ENCODE data around the gene RAP2B.

The RAP2B gene

DNA sequence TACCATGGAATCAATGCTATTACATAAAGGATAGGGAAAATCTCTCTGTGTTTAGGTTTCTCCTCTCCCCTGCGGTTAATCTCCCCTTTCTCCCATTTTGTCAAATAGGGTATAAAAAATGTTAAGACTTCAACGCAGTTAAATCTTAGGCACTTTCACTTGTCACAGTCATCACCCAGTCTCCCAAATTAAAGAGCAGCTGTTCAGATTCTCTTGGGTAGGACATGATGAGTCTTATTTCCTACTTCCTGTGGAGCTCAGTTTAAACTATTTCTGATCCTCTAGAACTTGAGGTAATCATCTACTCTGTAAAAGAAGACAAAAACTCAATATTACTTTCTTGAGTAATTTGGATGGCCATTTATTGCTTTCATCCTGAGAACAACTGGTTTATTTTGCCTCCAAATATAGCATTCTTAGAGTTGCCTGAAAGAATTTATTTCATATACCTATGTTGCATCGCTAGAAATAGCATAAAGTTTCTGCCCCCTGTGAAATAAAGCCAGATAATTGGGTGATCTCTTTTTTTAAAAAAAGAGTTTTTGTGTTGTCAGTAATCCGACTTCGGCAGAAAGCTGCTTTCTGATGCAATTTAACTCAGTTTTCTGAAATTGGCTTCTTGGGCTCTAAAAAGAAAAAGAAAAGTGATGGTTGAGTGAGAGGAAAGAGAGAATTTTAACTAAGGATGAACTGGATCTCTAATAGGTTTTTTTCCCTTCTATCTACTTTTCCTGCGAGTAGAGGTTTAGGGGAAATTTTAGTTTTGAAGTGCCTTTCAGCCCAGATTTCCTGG lies 20.7 kb downstream of the RAP2B start:
- TF ChIP-seq FOXP2 (optimal IDR thresholded peaks at IDR 0.05; ENCODE audit: borderline replicate concordance, extremely low read depth, extremely low read length, insufficient read depth) = no peak
- TF ChIP-seq TAF1 (IDR thresholded peaks at IDR 0.05; ENCODE audit: borderline replicate concordance, insufficient read depth, low read length) = no peak
- TF ChIP-seq SIN3A (IDR thresholded peaks at IDR 0.05; ENCODE audit: borderline replicate concordance, insufficient read depth, low read length) = no peak
- no peak for TF ChIP-seq POLR2AphosphoS5 (IDR thresholded peaks at IDR 0.05; ENCODE audit: low read depth, low read length)
- TF ChIP-seq, protein P1, sequence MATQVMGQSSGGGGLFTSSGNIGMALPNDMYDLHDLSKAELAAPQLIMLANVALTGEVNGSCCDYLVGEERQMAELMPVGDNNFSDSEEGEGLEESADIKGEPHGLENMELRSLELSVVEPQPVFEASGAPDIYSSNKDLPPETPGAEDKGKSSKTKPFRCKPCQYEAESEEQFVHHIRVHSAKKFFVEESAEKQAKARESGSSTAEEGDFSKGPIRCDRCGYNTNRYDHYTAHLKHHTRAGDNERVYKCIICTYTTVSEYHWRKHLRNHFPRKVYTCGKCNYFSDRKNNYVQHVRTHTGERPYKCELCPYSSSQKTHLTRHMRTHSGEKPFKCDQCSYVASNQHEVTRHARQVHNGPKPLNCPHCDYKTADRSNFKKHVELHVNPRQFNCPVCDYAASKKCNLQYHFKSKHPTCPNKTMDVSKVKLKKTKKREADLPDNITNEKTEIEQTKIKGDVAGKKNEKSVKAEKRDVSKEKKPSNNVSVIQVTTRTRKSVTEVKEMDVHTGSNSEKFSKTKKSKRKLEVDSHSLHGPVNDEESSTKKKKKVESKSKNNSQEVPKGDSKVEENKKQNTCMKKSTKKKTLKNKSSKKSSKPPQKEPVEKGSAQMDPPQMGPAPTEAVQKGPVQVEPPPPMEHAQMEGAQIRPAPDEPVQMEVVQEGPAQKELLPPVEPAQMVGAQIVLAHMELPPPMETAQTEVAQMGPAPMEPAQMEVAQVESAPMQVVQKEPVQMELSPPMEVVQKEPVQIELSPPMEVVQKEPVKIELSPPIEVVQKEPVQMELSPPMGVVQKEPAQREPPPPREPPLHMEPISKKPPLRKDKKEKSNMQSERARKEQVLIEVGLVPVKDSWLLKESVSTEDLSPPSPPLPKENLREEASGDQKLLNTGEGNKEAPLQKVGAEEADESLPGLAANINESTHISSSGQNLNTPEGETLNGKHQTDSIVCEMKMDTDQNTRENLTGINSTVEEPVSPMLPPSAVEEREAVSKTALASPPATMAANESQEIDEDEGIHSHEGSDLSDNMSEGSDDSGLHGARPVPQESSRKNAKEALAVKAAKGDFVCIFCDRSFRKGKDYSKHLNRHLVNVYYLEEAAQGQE (IDR thresholded peaks at IDR 0.05; ENCODE audit: insufficient read depth in 1 of 2, low read depth in 2 of 2, low read length in 2 of 2) = no peak

DNA sequence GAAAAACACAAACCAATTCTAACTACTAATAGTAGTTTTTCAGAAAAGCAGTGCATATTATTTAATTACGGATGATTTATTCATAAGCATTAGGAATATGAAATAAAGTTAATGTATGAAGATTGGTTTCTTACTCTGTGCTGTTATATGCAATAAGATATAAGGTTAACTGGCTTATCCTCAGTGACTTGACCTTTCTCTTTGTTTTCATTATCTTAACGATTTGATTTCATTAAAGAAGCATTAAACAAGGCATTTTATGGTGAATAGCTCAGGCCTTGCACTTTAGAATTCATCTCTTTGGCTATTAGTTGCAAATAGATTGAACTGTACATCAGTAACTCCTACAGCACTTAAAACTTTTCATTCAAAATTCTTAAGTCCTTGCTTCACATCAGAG lies 28.9 kb downstream of the RAP2B start:
- TF ChIP-seq FOXP2 (optimal IDR thresholded peaks at IDR 0.05; ENCODE audit: borderline replicate concordance, extremely low read depth, extremely low read length, insufficient read depth) = no peak
- TF ChIP-seq SIN3A (IDR thresholded peaks at IDR 0.05; ENCODE audit: borderline replicate concordance, insufficient read depth, low read length) = no peak
- no peak for TF ChIP-seq TAF1 (IDR thresholded peaks at IDR 0.05; ENCODE audit: borderline replicate concordance, insufficient read depth, low read length)
- no peak for TF ChIP-seq POLR2AphosphoS5 (IDR thresholded peaks at IDR 0.05; ENCODE audit: low read depth, low read length)
- TF ChIP-seq, protein P1 (IDR thresholded peaks at IDR 0.05; ENCODE audit: insufficient read depth in 1 of 2, low read depth in 2 of 2, low read length in 2 of 2) = no peak

DNA sequence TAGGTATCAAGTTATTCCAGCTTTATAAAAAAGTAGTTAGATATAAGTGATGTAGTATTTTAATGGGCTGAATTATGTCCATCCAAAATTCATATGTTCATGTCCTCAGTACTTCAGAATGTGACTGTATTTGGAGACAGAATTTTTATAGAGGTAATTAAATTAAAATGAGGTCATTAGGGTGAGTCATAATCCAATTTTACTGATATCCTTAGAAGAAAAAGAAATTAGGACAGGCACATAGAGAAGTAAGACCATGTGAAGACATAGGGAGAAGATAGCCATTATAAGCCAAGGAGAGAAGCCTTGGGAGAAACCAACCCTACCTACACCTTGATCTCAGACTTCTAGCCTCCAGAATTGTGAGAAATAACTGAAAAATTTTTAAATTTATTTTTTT lies 30.3 kb downstream of the RAP2B start:
- TF ChIP-seq TAF1 (IDR thresholded peaks at IDR 0.05; ENCODE audit: borderline replicate concordance, insufficient read depth, low read length) (no peak), FOXP2 (optimal IDR thresholded peaks at IDR 0.05; ENCODE audit: borderline replicate concordance, extremely low read depth, extremely low read length, insufficient read depth) (no peak), POLR2AphosphoS5 (IDR thresholded peaks at IDR 0.05; ENCODE audit: low read depth, low read length) (no peak), SIN3A (IDR thresholded peaks at IDR 0.05; ENCODE audit: borderline replicate concordance, insufficient read depth, low read length) (no peak)
- TF ChIP-seq, protein P1 (IDR thresholded peaks at IDR 0.05; ENCODE audit: insufficient read depth in 1 of 2, low read depth in 2 of 2, low read length in 2 of 2) = no peak

DNA sequence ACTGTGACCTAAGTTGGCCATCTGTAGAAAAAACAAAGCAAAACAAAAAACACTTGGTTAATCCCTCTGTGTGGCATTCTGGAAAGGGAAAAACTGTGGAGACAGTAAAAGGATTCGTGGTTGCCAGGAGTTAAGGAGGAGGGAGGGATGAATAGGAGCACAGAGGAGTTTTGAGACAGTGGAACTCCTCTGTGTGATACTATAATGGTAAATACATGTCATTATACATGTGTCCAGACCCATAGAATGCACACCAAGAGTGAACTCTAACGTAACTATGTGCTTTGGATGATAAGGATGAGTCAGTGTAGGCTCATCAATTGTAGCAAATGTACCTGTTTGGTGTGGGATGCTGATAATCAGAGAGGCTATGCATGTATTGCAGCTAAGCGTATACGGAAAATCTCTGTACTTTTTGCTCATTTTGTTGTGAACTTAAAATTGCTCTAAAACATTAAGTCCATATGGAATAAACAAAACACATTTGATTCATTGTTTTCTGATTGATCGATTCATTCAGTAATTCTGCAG lies 33.4 kb downstream of the RAP2B start:
- TF ChIP-seq SIN3A (IDR thresholded peaks at IDR 0.05; ENCODE audit: borderline replicate concordance, insufficient read depth, low read length) = no peak
- TF ChIP-seq FOXP2 (optimal IDR thresholded peaks at IDR 0.05; ENCODE audit: borderline replicate concordance, extremely low read depth, extremely low read length, insufficient read depth) = no peak
- TF ChIP-seq TAF1 (IDR thresholded peaks at IDR 0.05; ENCODE audit: borderline replicate concordance, insufficient read depth, low read length) = no peak
- no peak for TF ChIP-seq POLR2AphosphoS5 (IDR thresholded peaks at IDR 0.05; ENCODE audit: low read depth, low read length)
- TF ChIP-seq, protein P1 (IDR thresholded peaks at IDR 0.05; ENCODE audit: insufficient read depth in 1 of 2, low read depth in 2 of 2, low read length in 2 of 2) = no peak

All from PFSK-1 (cell line).